Lower leg skin (tissue), 3 donors: Measurements from ENCODE around the gene TMPRSS5.

Experiments used
- POLR2A ChIP-seq, 2 donors: fragments of 450-650 bp; IDR thresholded peaks; one replicate each; pipeline ENCODE4 v1.6.1; 2016 to 2017; ENCODE audit warnings: antibody characterized with exemption in 2 of 2, mild to moderate bottlenecking in 1 of 2, moderate library complexity in 1 of 2
- TF ChIP-seq, protein P1 (sequence below), 3 donors: fragments of 450-650 bp; IDR thresholded peaks; one replicate each; pipeline ENCODE4 v1.5.1; 2016; ENCODE audit warnings: antibody characterized with exemption in 3 of 3, mild to moderate bottlenecking in 3 of 3, moderate library complexity in 2 of 3

DNA sequence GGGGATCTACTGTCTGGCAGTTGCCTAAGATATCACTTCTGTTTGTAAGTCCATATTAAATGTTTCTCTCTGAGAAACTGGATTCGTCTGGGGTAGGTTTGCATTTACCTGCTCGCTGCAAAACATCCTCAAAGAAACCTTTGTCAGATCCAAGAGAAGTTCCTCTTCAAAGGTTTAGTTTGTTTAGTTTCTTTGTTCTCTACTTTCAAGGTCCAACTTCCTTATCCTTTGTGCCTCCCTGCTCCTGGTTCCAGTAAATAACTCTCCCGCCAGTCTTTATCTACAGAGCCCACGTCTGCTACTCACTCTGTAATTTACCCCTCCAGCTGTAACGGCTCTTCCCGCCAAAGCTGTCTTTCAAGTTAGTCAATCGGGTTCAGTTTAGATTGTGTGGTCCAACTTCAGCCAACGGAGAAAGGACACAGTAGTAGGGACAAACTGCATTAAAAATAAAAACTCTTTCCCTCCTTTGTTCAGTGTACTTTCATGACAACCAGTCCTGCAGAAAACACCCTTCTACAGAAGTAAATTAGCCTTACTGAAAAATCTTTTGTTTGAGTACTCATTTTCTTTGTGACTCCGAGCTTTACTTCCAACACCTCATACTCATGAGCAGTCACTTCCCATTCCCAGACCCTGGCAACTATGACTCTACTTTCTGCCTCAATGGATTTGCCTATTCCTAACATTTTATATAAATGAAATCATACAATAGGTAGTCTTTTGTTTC, 41.0 kb downstream of the TMPRSS5 start:
- TF ChIP-seq, protein P1, sequence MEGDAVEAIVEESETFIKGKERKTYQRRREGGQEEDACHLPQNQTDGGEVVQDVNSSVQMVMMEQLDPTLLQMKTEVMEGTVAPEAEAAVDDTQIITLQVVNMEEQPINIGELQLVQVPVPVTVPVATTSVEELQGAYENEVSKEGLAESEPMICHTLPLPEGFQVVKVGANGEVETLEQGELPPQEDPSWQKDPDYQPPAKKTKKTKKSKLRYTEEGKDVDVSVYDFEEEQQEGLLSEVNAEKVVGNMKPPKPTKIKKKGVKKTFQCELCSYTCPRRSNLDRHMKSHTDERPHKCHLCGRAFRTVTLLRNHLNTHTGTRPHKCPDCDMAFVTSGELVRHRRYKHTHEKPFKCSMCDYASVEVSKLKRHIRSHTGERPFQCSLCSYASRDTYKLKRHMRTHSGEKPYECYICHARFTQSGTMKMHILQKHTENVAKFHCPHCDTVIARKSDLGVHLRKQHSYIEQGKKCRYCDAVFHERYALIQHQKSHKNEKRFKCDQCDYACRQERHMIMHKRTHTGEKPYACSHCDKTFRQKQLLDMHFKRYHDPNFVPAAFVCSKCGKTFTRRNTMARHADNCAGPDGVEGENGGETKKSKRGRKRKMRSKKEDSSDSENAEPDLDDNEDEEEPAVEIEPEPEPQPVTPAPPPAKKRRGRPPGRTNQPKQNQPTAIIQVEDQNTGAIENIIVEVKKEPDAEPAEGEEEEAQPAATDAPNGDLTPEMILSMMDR (IDR thresholded peaks at IDR 0.05): no peak
- TF ChIP-seq POLR2A (IDR thresholded peaks at IDR 0.05): no peak
